ENCODE results near the gene BEX1.
"Not testable (repeated sequence)": the region's sequence is repeated elsewhere in the genome, so short reads cannot be mapped to it uniquely, and the experiment has no call there.

Gene BEX1

GRCh38 chrX:103061486-103061885 lies 2.5 kb downstream of the BEX1 start:
- no peak for DNase-seq (ENCODE audit: low read depth)
- TF ChIP-seq CTCF (IDR thresholded peaks at IDR 0.05; ENCODE audit: control insufficient read depth, extremely low read depth, insufficient read depth) = no peak

GRCh38 chrX:103056902-103057301 lies 7.1 kb downstream of the BEX1 start:
- no peak overlapping the region for H3K4me3 ChIP-seq (ENCODE audit: low read depth, low read length)
- no peak for TF ChIP-seq CTCF (IDR thresholded peaks at IDR 0.05; ENCODE audit: control insufficient read depth, extremely low read depth, insufficient read depth)
- no peak for DNase-seq (ENCODE audit: low read depth)

More at GRCh38 chrX:103061486-103061885, 2.5 kb downstream of the BEX1 start:
- H3K4me3 ChIP-seq (ENCODE audit: low read depth, low read length) = no peak overlapping the region

GRCh38 chrX:103052625-103053024 lies 11.3 kb downstream of the BEX1 start:
- no peak overlapping the region for H3K4me3 ChIP-seq (ENCODE audit: low read depth, low read length)
- no peak for TF ChIP-seq CTCF (IDR thresholded peaks at IDR 0.05; ENCODE audit: control insufficient read depth, extremely low read depth, insufficient read depth)
- DNase-seq (ENCODE audit: low read depth) = peak; percentile 3

- TF ChIP-seq CTCF (IDR thresholded peaks at IDR 0.05; ENCODE audit: control insufficient read depth, extremely low read depth, insufficient read depth) = no peak
- DNase-seq (ENCODE audit: low read depth) = no peak
- H3K4me3 ChIP-seq (ENCODE audit: low read depth, low read length) = no peak overlapping the region
These were observed 12.6 kb downstream of the BEX1 start for GRCh38 chrX:103051260-103051789.

- not testable (repeated sequence) for H3K4me3 ChIP-seq (ENCODE audit: low read depth, low read length); DNase-seq (ENCODE audit: low read depth)
These were observed 30.6 kb downstream of the BEX1 start for GRCh38 chrX:103033371-103033770.

- TF ChIP-seq CTCF (IDR thresholded peaks at IDR 0.05; ENCODE audit: control insufficient read depth, extremely low read depth, insufficient read depth) = peak; percentile 31
- DNase-seq (ENCODE audit: low read depth) = no peak
These were observed 46.4 kb downstream of the BEX1 start for GRCh38 chrX:103017542-103017941.

GRCh38 chrX:103012945-103013344 lies 51.0 kb downstream of the BEX1 start:
- no peak overlapping the region for H3K4me3 ChIP-seq (ENCODE audit: low read depth, low read length)
- no peak for TF ChIP-seq CTCF (IDR thresholded peaks at IDR 0.05; ENCODE audit: control insufficient read depth, extremely low read depth, insufficient read depth)

More at GRCh38 chrX:103017542-103017941, 46.4 kb downstream of the BEX1 start:
- no peak overlapping the region for H3K4me3 ChIP-seq (ENCODE audit: low read depth, low read length)

More at GRCh38 chrX:103012945-103013344, 51.0 kb downstream of the BEX1 start:
- DNase-seq (ENCODE audit: low read depth) = peak; percentile 6

Measured in LNCaP clone FGC (cell line).